PC-9 (cell line): Measurements from ENCODE around the gene TAS2R20. TPM values are rescaled to one million over a fixed set of nuclear protein-coding genes. Genes with fewer than 3 reads are reported as not detected.

ENCODE experiments used
- BruUV-seq: library from RNA; stranded (reverse); fragments of 400-500 nt; replicated peaks from 2 replicates; lab custom pipeline; 2021; lab: Mats Ljungman, UMichigan
- CTCF ChIA-PET: fragments of 300-600 bp; sonication (Branson Sonifier 250); formaldehyde crosslinking; loops from one replicate; lab custom pipeline; 2022; ENCODE audit warnings: antibody characterized with exemption; lab: Charles Lee
- POLR2A ChIA-PET: fragments of 300-600 bp; sonication (Branson Sonifier 250); formaldehyde crosslinking; loops from one replicate; lab custom pipeline; 2022; ENCODE audit warnings: antibody characterized with exemption; ENCODE audit not compliant: unreplicated experiment; lab: Charles Lee
- DNase-seq, 2 experiments: peaks; one replicate each; pipeline versions ENCODE4 v3.0.0 to v3.0.0-alpha.2; 2015 to 2022; ENCODE audit warnings: mixed read lengths in 1 of 2
- H2AFZ ChIP-seq: fragments of 200-600 bp; sonication (generic); 2 replicates; pipeline ENCODE4 v1.8.1; 2017; ENCODE audit warnings: antibody characterized with exemption
- H3F3A ChIP-seq: fragments of 200-600 bp; sonication (generic); 2 replicates; pipeline ENCODE4 v1.8.1; 2017; ENCODE audit warnings: antibody characterized with exemption, mild to moderate bottlenecking, low read depth; ENCODE audit not compliant: insufficient read depth
- H3K27ac ChIP-seq: fragments of 200-600 bp; sonication (generic); 2 replicates; pipeline ENCODE4 v1.6.1; 2016; ENCODE audit warnings: mixed run types
- H3K27me3 ChIP-seq: fragments of 200-600 bp; sonication (generic); 2 replicates; pipeline ENCODE4 v1.6.1; 2016; ENCODE audit warnings: low read depth, mixed run types; ENCODE audit not compliant: insufficient read depth
- H3K36me3 ChIP-seq: fragments of 200-600 bp; sonication (generic); 2 replicates; pipeline ENCODE4 v1.6.1; 2016; ENCODE audit warnings: low read depth, mixed run types
- H3K4me1 ChIP-seq: fragments of 200-600 bp; sonication (generic); replicated peaks from 2 replicates; pipeline ENCODE4 v1.6.1; 2016; ENCODE audit warnings: mixed run types; ENCODE audit not compliant: insufficient read depth
- H3K4me2 ChIP-seq: fragments of 200-600 bp; sonication (generic); 2 replicates; pipeline ENCODE4 v1.6.1; 2017; ENCODE audit warnings: mixed run types
- H3K4me3 ChIP-seq: fragments of 200-600 bp; sonication (generic); 2 replicates; pipeline ENCODE4 v1.6.1; 2016; ENCODE audit warnings: mixed run types
- H3K79me2 ChIP-seq: fragments of 200-600 bp; sonication (generic); 2 replicates; pipeline ENCODE4 v1.6.1; 2017; ENCODE audit warnings: low read depth, mixed run types
- H3K9me2 ChIP-seq: fragments of 200-600 bp; sonication (generic); 2 replicates; pipeline ENCODE4 v1.8.1; 2017; ENCODE audit warnings: mild to moderate bottlenecking; ENCODE audit not compliant: insufficient read depth
- H3K9me3 ChIP-seq: fragments of 200-600 bp; sonication (generic); 2 replicates; pipeline ENCODE4 v1.8.1; 2016; ENCODE audit warnings: low read depth; ENCODE audit not compliant: insufficient read depth
- H4K20me1 ChIP-seq: fragments of 200-600 bp; sonication (generic); 2 replicates; pipeline ENCODE4 v1.8.1; 2017; ENCODE audit not compliant: insufficient read depth
- EZH2 ChIP-seq: fragments of 200-600 bp; sonication (generic); IDR thresholded peaks from 2 replicates; pipeline ENCODE4 v1.8.0; 2017; ENCODE audit warnings: antibody characterized with exemption, low read depth
- intact Hi-C: fragments of 100-400 bp; cut with micrococcal nuclease; formaldehyde crosslinking; loops from one replicate; pipeline ENCODE4 v1.10.0; 2022; ENCODE audit not compliant: unreplicated experiment
- total RNA-seq: library from RNA; stranded (reverse); gene quantifications from 2 replicates; pipeline ENCODE4 v1.2.3, GENCODE V29; 2021
- TF ChIP-seq, protein P1 (sequence below): fragments of 200-600 bp; sonication (generic); conservative IDR thresholded peaks from 2 replicates; pipeline ENCODE4 v1.6.1; 2017; ENCODE audit warnings: mixed run types, antibody characterized with exemption, mild to moderate bottlenecking, moderate library complexity

Gene TAS2R20
- total RNA-seq, 1 experiment from 2014 or later = 2.6 TPM

- Histone ChIP-seq H2AFZ (no peak overlapping the region), H3K4me2 (no peak overlapping the region), H3F3A (no peaks in the 10 kb centered on the region), H3K27ac (no peak overlapping the region), H3K36me3 (no peaks in the 10 kb centered on the region), H3K4me1 (no peaks in the 10 kb centered on the region), H4K20me1 (no peaks in the 10 kb centered on the region; the same call in 1 of the 2 replicates), H3K79me2 (no peaks in the 10 kb centered on the region), H3K9me2 (no peaks in the 10 kb centered on the region), H3K4me3 (no peak overlapping the region), H3K9me3 (no peaks in the 10 kb centered on the region), H3K27me3 (no peaks in the 10 kb centered on the region)
- no TSS peak for BruUV-seq
- CTCF ChIA-PET = no interaction called here
- POLR2A ChIA-PET = no interaction called here
- no peak for DNase-seq
- TF ChIP-seq, protein P1, sequence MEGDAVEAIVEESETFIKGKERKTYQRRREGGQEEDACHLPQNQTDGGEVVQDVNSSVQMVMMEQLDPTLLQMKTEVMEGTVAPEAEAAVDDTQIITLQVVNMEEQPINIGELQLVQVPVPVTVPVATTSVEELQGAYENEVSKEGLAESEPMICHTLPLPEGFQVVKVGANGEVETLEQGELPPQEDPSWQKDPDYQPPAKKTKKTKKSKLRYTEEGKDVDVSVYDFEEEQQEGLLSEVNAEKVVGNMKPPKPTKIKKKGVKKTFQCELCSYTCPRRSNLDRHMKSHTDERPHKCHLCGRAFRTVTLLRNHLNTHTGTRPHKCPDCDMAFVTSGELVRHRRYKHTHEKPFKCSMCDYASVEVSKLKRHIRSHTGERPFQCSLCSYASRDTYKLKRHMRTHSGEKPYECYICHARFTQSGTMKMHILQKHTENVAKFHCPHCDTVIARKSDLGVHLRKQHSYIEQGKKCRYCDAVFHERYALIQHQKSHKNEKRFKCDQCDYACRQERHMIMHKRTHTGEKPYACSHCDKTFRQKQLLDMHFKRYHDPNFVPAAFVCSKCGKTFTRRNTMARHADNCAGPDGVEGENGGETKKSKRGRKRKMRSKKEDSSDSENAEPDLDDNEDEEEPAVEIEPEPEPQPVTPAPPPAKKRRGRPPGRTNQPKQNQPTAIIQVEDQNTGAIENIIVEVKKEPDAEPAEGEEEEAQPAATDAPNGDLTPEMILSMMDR = no peak
- TF ChIP-seq EZH2 = no peak
- intact Hi-C loops = no loop called here
Measured at GRCh38 chr12:10960211-10960610, 37.9 kb downstream of the TAS2R20 start.

GRCh38 chr12:10959804-10960203 lies 38.3 kb downstream of the TAS2R20 start:
- DNase-seq = no peak
- no peak overlapping the region for H2AFZ ChIP-seq
- no peaks in the 10 kb centered on the region for H3K36me3 ChIP-seq
- no peak overlapping the region for H3K4me2 ChIP-seq
- TF ChIP-seq EZH2 = no peak
- TF ChIP-seq, protein P1 = no peak
- ChIA-PET POLR2A (no interaction called here), CTCF (no interaction called here)
- H3K9me3 ChIP-seq = no peaks in the 10 kb centered on the region
- no peaks in the 10 kb centered on the region for H3K27me3 ChIP-seq
- intact Hi-C loops = no loop called here
- no peaks in the 10 kb centered on the region for H3K9me2 ChIP-seq
- H3K27ac ChIP-seq = no peak overlapping the region
- no peaks in the 10 kb centered on the region; the same call in 1 of the 2 replicates for H4K20me1 ChIP-seq
- no peaks in the 10 kb centered on the region for H3F3A ChIP-seq
- no peaks in the 10 kb centered on the region for H3K4me1 ChIP-seq
- no peak overlapping the region for H3K4me3 ChIP-seq
- BruUV-seq = no TSS peak
- H3K79me2 ChIP-seq = no peaks in the 10 kb centered on the region

GRCh38 chr12:10957741-10958140 lies 40.4 kb downstream of the TAS2R20 start:
- no peaks in the 10 kb centered on the region for H3K4me1 ChIP-seq
- H3K27me3 ChIP-seq = no peaks in the 10 kb centered on the region
- CTCF ChIA-PET = interaction anchor here (0.6 kb wide), 1 partner anchor 12 kb away, joined by 3 read pairs; no protein-coding TSS in a partner anchor
- H3K9me2 ChIP-seq = no peaks in the 10 kb centered on the region
- no peak for DNase-seq
- H3K36me3 ChIP-seq = no peaks in the 10 kb centered on the region
- no peak overlapping the region for H3K4me2 ChIP-seq
- BruUV-seq = no TSS peak
- no peak overlapping the region for H2AFZ ChIP-seq
- H4K20me1 ChIP-seq = no peaks in the 10 kb centered on the region
- no peak overlapping the region for H3K27ac ChIP-seq
- POLR2A ChIA-PET = no interaction called here
- H3K4me3 ChIP-seq = no peak overlapping the region
- TF ChIP-seq, protein P1 = no peak
- no peak for TF ChIP-seq EZH2
- no peaks in the 10 kb centered on the region for H3K79me2 ChIP-seq
- intact Hi-C loops = no loop called here
- H3F3A ChIP-seq = no peaks in the 10 kb centered on the region
- no peaks in the 10 kb centered on the region for H3K9me3 ChIP-seq
